ENCODE results near the gene PRKCE. TPM values are rescaled to one million over a fixed set of nuclear protein-coding genes. Genes with fewer than 3 reads are reported as not detected.

The PRKCE gene
- total and polyA plus RNA-seq, 7 experiments from 2014 or later, result 1.4 to 37.9 (median 19.5) TPM

- H3K36me3 ChIP-seq (ENCODE audit: control insufficient read depth in 2 of 3, insufficient read depth in 3 of 3, low read length in 3 of 3), result no peaks in the 10 kb centered on the region
- H3K4me3 Mint-ChIP-seq, result peak overlapping the region in 4 of 10 donors; percentile 2 to 50 (median 32)
- peaks cover 0 to 3% (median 0%) of the 10 kb centered on the region in 11 donors for H3K9me3 Mint-ChIP-seq
- peaks cover 0 to 7% (median 0%) of the 10 kb centered on the region in 5 donors for H3K36me3 Mint-ChIP-seq
- peaks cover 0 to 9% of the 10 kb centered on the region in 2 donors for H3K4me1 ChIP-seq (ENCODE audit: control insufficient read depth in 2 of 2, insufficient read depth in 2 of 2, low read length in 2 of 2)
- no peak overlapping the region for H3K27ac ChIP-seq (ENCODE audit: low read depth, low read length)
- CTCF ChIA-PET, result no interaction called here
- POLR2A ChIA-PET, result no interaction called here
- peak overlapping the region in 8 of 9 donors; percentile 28 to 86 (median 64) for H3K27ac Mint-ChIP-seq
- ATAC-seq (peak; percentile 90), DNase-seq (peak in 8 of 9 donors; percentile 34 to 79 (median 62))
- H3K27me3 ChIP-seq (ENCODE audit: control insufficient read depth in 2 of 2, insufficient read depth in 2 of 2, low read length in 2 of 2), result no peaks in the 10 kb centered on the region
- intact Hi-C loops (cut with micrococcal nuclease), result loop anchor here (1.0 to 10.0 kb wide), 2 partner anchors 8 to 186 kb away; no protein-coding TSS in a partner anchor
- H3K9me3 ChIP-seq (ENCODE audit: control insufficient read depth in 2 of 3, low read length in 3 of 3), result no peaks in the 10 kb centered on the region
- H3K27me3 Mint-ChIP-seq, result no peaks in the 10 kb centered on the region
- no peak overlapping the region for H3K4me3 ChIP-seq (ENCODE audit: low read length)
- H3K4me1 Mint-ChIP-seq, result peaks cover 10 to 38% (median 12%) of the 10 kb centered on the region in 7 donors
These were observed 527.7 kb downstream of the PRKCE start for GRCh38 chr2:46179037-46179621.

GRCh38 chr2:46180189-46180588, 528.7 kb downstream of the PRKCE start:
- peaks cover 0 to 3% (median 0%) of the 10 kb centered on the region in 11 donors for H3K9me3 Mint-ChIP-seq
- no peak overlapping the region for H3K27ac ChIP-seq (ENCODE audit: low read depth, low read length)
- CTCF ChIA-PET, result no interaction called here
- H3K4me3 ChIP-seq (ENCODE audit: low read length), result no peak overlapping the region
- no peaks in the 10 kb centered on the region for H3K27me3 Mint-ChIP-seq
- ATAC-seq (no peak), DNase-seq (no peak)
- POLR2A ChIA-PET, result no interaction called here
- H3K9me3 ChIP-seq (ENCODE audit: control insufficient read depth in 2 of 3, low read length in 3 of 3), result no peaks in the 10 kb centered on the region
- intact Hi-C loops (cut with micrococcal nuclease), result no loop called here
- H3K4me3 Mint-ChIP-seq, result no peak overlapping the region
- peaks cover 0 to 5% of the 10 kb centered on the region in 2 donors for H3K4me1 ChIP-seq (ENCODE audit: control insufficient read depth in 2 of 2, insufficient read depth in 2 of 2, low read length in 2 of 2)
- no peaks in the 10 kb centered on the region for H3K27me3 ChIP-seq (ENCODE audit: control insufficient read depth in 2 of 2, insufficient read depth in 2 of 2, low read length in 2 of 2)
- H3K36me3 Mint-ChIP-seq, result peaks cover 0 to 6% (median 0%) of the 10 kb centered on the region in 5 donors
- peak overlapping the region in 2 of 9 donors; percentile 15 to 86 for H3K27ac Mint-ChIP-seq
- H3K36me3 ChIP-seq (ENCODE audit: control insufficient read depth in 2 of 3, insufficient read depth in 3 of 3, low read length in 3 of 3), result no peaks in the 10 kb centered on the region
- peaks cover 12 to 35% (median 12%) of the 10 kb centered on the region in 7 donors for H3K4me1 Mint-ChIP-seq

- Mint-ChIP-seq H3K4me1 (peaks cover 12 to 33% (median 12%) of the 10 kb centered on the region in 7 donors), H3K27me3 (no peaks in the 10 kb centered on the region), H3K9me3 (peaks cover 0 to 3% (median 0%) of the 10 kb centered on the region in 11 donors), H3K27ac (no peak overlapping the region), H3K4me3 (no peak overlapping the region), H3K36me3 (peaks cover 0 to 4% (median 0%) of the 10 kb centered on the region in 5 donors)
- ChIA-PET CTCF (interaction anchor here (0.6 kb wide), 1 partner anchor 1544 kb away, joined by 6 read pairs; no protein-coding TSS in a partner anchor), POLR2A (no interaction called here)
- Histone ChIP-seq H3K27ac (ENCODE audit: low read depth, low read length) (no peak overlapping the region), H3K4me1 (ENCODE audit: control insufficient read depth in 2 of 2, insufficient read depth in 2 of 2, low read length in 2 of 2) (peaks cover 0 to 5% of the 10 kb centered on the region in 2 donors), H3K36me3 (ENCODE audit: control insufficient read depth in 2 of 3, insufficient read depth in 3 of 3, low read length in 3 of 3) (no peaks in the 10 kb centered on the region), H3K27me3 (ENCODE audit: control insufficient read depth in 2 of 2, insufficient read depth in 2 of 2, low read length in 2 of 2) (no peaks in the 10 kb centered on the region), H3K9me3 (ENCODE audit: control insufficient read depth in 2 of 3, low read length in 3 of 3) (no peaks in the 10 kb centered on the region), H3K4me3 (ENCODE audit: low read length) (no peak overlapping the region)
- intact Hi-C loops (cut with micrococcal nuclease), result no loop called here
- ATAC-seq (no peak), DNase-seq (no peak)
These were observed 529.8 kb downstream of the PRKCE start for GRCh38 chr2:46181306-46181705.

GRCh38 chr2:46181789-46182530, 530.5 kb downstream of the PRKCE start:
- H3K27me3 Mint-ChIP-seq, result no peaks in the 10 kb centered on the region
- POLR2A ChIA-PET, result no interaction called here
- peaks cover 0 to 3% (median 0%) of the 10 kb centered on the region in 11 donors for H3K9me3 Mint-ChIP-seq
- CTCF ChIA-PET, result no interaction called here
- H3K4me3 ChIP-seq (ENCODE audit: low read length), result no peak overlapping the region
- H3K36me3 ChIP-seq (ENCODE audit: control insufficient read depth in 2 of 3, insufficient read depth in 3 of 3, low read length in 3 of 3), result no peaks in the 10 kb centered on the region
- H3K27me3 ChIP-seq (ENCODE audit: control insufficient read depth in 2 of 2, insufficient read depth in 2 of 2, low read length in 2 of 2), result no peaks in the 10 kb centered on the region
- H3K27ac ChIP-seq (ENCODE audit: low read depth, low read length), result no peak overlapping the region
- ATAC-seq, result no peak
- intact Hi-C loops (cut with micrococcal nuclease), result no loop called here
- H3K27ac Mint-ChIP-seq, result peak overlapping the region in 1 of 9 donors; percentile 47
- H3K36me3 Mint-ChIP-seq, result peaks cover 0 to 4% (median 0%) of the 10 kb centered on the region in 5 donors
- H3K4me3 Mint-ChIP-seq, result no peak overlapping the region
- H3K9me3 ChIP-seq (ENCODE audit: control insufficient read depth in 2 of 3, low read length in 3 of 3), result no peaks in the 10 kb centered on the region
- no peak for DNase-seq
- peaks cover 0 to 8% of the 10 kb centered on the region in 2 donors for H3K4me1 ChIP-seq (ENCODE audit: control insufficient read depth in 2 of 2, insufficient read depth in 2 of 2, low read length in 2 of 2)
- peaks cover 12 to 31% (median 15%) of the 10 kb centered on the region in 7 donors for H3K4me1 Mint-ChIP-seq

GRCh38 chr2:46183426-46183825, 532.0 kb downstream of the PRKCE start:
- Histone ChIP-seq H3K9me3 (ENCODE audit: control insufficient read depth in 2 of 3, low read length in 3 of 3) (no peaks in the 10 kb centered on the region), H3K27ac (ENCODE audit: low read depth, low read length) (no peak overlapping the region), H3K36me3 (ENCODE audit: control insufficient read depth in 2 of 3, insufficient read depth in 3 of 3, low read length in 3 of 3) (no peaks in the 10 kb centered on the region), H3K4me3 (ENCODE audit: low read length) (no peak overlapping the region), H3K4me1 (ENCODE audit: control insufficient read depth in 2 of 2, insufficient read depth in 2 of 2, low read length in 2 of 2) (peaks cover 4 to 10% of the 10 kb centered on the region in 2 donors), H3K27me3 (ENCODE audit: control insufficient read depth in 2 of 2, insufficient read depth in 2 of 2, low read length in 2 of 2) (no peaks in the 10 kb centered on the region)
- ATAC-seq (no peak), DNase-seq (no peak)
- Mint-ChIP-seq H3K4me3 (no peak overlapping the region), H3K4me1 (peaks cover 13 to 35% (median 25%) of the 10 kb centered on the region in 7 donors), H3K27ac (peak overlapping the region in 1 of 9 donors; percentile 40), H3K36me3 (peaks cover 0 to 4% (median 0%) of the 10 kb centered on the region in 5 donors), H3K9me3 (peaks cover 0 to 3% (median 0%) of the 10 kb centered on the region in 11 donors), H3K27me3 (no peaks in the 10 kb centered on the region)
- CTCF ChIA-PET, result no interaction called here
- intact Hi-C loops (cut with micrococcal nuclease), result no loop called here
- POLR2A ChIA-PET, result no interaction called here

GRCh38 chr2:46184794-46185583, 533.5 kb downstream of the PRKCE start:
- no peaks in the 10 kb centered on the region for H3K36me3 ChIP-seq (ENCODE audit: control insufficient read depth in 2 of 3, insufficient read depth in 3 of 3, low read length in 3 of 3)

More at GRCh38 chr2:46184794-46185583, 533.5 kb downstream of the PRKCE start:
- Histone ChIP-seq H3K9me3 (ENCODE audit: control insufficient read depth in 2 of 3, low read length in 3 of 3) (no peaks in the 10 kb centered on the region), H3K27ac (ENCODE audit: low read depth, low read length) (no peak overlapping the region), H3K27me3 (ENCODE audit: control insufficient read depth in 2 of 2, insufficient read depth in 2 of 2, low read length in 2 of 2) (no peaks in the 10 kb centered on the region), H3K4me3 (ENCODE audit: low read length) (no peak overlapping the region), H3K4me1 (ENCODE audit: control insufficient read depth in 2 of 2, insufficient read depth in 2 of 2, low read length in 2 of 2) (peaks cover 4 to 5% of the 10 kb centered on the region in 2 donors)
- Mint-ChIP-seq H3K36me3 (peaks cover 0 to 7% (median 0%) of the 10 kb centered on the region in 5 donors), H3K27me3 (no peaks in the 10 kb centered on the region), H3K4me1 (peaks cover 4 to 21% (median 14%) of the 10 kb centered on the region in 7 donors), H3K9me3 (peaks cover 0 to 3% (median 0%) of the 10 kb centered on the region in 11 donors), H3K4me3 (no peak overlapping the region), H3K27ac (no peak overlapping the region)
- ChIA-PET CTCF (no interaction called here), POLR2A (no interaction called here)
- DNase-seq, result no peak
- no peak for ATAC-seq
- intact Hi-C loops (cut with micrococcal nuclease), result loop anchor here in 1 of 2 donors (5.0 kb wide), 3 partner anchors 42 to 167 kb away; no protein-coding TSS in a partner anchor
